GM18517 (cell line): ENCODE results near the gene SNAPC3.
A peak's percentile ranks its signal among the peaks of the same experiment; 100 is the strongest.

Experiments used
- ATAC-seq: cut with Tn5 transposase; IDR thresholded peaks from one replicate; pipeline ENCODE4 v1.9.1; 2021; ENCODE audit warnings: mild to moderate bottlenecking, moderate library complexity; ENCODE audit not compliant: unreplicated experiment

Gene SNAPC3

DNA sequence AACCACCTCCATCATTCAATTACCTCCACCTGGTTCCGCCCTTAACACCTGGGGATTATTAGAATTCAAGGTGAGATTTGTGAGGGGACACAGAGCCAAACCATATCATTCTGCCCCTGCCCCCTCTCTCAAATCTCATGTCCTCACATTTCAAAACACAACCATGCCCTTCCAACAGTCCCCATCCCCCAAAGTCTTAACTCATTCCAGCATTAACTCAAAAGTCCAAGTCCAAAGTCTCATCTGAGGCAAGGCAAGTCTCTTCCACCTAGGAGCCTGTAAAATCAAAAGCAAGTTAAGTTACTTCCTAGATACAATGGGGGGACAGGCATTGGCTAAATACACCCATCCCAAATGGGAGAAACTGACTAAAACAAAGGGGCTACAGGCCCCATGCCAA lies 69.3 kb downstream of the SNAPC3 start:
- ATAC-seq: no peak

DNA sequence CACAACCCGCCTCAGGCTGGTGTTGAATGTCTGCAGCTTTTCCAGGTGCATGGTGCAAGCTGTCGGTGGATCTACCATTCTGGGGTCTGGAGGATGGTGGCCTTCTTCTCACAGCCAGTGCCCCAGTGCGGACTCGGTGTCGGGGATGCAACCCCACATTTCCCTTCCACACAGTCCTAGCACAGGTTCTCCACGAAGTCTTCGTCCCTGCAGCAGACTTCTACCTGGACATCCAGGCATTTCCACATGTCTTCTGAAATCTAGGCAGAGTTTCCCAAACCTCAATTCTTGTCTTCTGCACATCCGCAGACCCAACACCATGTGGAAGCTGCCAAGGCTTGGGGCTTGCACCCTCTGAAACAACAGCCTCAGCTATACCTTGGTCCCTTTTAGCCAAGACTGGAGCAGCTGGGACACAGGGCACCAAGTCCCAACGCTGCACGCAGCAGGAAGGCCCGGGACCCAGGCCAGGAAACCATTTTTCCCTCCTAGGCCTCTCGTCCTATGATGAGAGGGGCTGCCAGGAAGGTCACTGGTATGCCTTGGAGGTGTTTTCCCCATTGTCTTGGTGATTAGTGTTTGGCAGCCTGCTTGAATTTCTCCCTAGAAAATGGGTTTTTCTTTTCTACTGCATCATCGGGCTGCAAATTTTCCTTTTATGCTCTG lies 69.9 kb downstream of the SNAPC3 start:
- no peak for ATAC-seq

DNA sequence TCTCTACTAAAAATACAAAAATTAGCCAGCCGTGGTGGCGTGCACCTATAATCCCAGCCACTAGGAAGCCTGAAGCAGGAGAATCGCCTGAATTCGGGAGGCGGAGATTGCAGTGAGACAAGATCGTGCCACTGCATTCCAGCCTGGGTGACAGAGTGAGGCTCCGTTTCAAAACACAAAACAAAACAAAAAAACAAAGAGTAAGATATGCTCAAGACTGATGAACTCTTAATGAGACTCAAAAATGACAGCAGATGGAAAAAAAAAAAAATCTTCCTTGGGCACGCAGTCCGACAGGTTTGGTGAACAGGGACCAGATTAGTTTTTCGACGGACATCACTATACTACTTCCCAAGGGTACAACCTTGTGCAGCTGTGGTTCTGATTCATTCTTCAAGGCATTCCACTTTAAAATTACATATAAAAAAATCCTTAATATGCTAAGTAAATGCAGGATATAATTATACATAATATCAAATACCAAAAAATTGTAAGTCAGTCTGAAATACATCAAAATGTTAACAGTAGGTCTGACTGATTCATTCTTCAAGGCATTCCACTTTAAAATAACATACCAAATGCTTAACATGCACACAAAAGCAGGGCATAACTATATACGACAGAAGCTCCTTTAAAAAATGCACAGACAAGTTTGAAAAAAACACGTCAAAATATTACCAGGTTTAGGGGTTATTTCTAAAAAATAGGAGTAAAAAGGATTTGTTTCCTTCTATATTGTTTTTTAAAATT lies 75.7 kb downstream of the SNAPC3 start:
- no peak for ATAC-seq

DNA sequence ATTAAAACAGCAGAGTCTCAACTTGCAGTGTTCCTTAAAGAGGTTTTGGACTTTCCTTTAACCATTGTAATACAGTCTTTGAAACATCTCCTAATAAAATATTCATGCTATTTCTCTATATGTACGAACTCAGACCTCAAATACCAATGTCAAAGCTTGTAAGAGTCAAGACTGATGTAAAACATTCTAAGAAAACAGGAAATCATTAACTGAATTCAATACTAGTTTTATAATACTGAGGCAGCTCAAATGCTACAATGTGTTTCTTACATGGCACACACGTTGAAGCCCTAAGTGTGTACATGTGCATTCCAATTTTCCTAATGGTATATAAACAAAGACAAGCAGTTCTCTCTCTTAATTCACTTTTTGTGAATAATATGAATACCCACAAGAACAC lies 76.5 kb downstream of the SNAPC3 start:
- ATAC-seq: no peak

DNA sequence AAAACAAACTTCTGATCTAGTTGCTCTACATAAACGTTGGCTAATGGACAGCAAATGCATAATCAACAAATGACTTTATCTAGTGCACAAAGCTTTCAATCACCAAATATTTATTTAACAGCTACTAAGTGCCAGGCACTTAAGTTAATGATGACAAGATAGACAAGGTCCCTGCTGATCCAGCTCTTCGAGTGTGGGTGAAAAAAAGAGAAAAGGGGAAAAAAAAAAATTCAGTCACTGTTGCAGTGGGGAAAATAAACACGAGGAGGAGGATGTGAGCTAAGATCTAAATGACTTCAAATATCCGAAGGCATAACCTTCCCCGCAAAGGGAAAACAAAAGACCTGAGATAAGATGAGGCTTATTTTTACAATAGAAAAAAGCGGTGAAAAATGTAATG lies 78.5 kb downstream of the SNAPC3 start:
- ATAC-seq: no peak

DNA sequence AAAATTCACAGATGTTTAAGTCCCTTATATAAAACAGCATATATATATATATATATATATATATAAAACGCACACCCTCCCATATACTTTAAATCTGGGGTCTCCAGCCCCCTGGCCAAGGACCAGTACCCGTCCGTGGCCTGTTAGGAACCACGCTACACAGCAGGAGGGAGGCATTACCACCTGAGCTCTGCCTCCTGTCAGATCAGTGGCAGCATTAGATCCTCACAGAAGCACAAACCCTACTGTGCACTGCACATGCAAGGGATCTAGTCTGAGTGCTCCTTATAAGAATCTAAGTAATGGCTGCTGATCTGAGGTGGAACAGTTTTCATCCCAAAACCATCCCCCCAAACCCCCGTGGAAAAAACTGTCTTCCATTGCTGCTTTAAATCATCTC lies 79.1 kb downstream of the SNAPC3 start:
- ATAC-seq: no peak

DNA sequence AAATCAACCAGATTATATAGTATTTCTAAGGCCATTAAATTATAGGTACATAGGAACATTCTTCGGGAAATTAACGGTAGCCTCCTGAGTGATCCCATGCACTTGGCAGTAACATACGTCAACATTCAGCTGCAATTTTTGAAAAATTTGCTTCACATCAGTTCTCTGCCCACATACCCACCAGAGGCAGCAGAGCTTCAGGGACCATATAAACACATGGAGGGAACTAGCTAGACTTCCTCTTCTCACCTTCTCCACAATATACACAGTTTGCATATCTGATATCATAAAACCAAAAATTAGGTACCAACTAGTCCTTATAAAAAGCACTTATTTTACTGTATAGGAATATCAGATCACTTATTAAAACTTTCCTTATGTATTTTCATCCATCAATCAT lies 83.2 kb downstream of the SNAPC3 start:
- ATAC-seq: no peak

DNA sequence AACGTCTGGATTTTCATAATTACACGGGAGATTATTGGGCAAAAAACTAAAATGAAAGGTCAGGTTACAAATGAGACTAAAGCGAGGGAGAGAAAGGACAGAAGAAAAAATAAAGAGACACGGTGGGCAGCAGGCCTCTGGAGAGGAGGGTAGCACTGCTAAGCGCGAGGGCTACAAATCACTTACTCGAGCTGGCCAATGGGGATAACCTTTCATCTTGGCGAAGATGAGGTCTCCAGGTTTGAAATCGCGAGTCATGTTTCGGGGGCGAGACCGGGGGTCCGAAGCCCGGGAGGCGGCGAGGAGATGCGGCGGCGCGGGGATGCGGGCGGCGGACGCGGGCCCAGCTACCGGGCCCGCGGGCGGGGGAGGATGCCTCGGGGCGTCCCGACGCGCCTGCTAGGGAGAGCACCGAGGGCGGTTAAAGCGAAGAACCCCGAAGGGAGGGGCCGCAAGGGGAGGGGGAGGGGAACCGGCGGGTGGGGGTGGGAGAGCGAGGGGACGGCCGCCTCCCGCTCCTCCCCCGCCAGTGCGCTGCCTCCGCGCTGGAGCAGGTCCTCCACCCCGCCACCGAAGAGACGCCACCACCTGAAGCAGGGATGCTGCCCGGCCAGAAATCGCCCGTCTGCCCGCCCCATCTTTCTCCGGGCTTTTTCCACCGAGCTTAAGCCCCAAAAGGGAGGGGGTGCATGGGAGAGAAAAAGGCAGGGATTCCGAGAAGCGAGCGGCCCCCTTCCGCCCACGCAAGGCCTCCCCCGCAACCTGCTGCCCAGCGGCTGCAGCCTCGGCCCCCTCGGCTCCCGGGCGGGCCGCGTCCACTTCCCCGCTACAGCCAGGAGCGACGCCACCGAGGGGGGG lies 87.5 kb downstream of the SNAPC3 start:
- peak; percentile 28 for ATAC-seq

DNA sequence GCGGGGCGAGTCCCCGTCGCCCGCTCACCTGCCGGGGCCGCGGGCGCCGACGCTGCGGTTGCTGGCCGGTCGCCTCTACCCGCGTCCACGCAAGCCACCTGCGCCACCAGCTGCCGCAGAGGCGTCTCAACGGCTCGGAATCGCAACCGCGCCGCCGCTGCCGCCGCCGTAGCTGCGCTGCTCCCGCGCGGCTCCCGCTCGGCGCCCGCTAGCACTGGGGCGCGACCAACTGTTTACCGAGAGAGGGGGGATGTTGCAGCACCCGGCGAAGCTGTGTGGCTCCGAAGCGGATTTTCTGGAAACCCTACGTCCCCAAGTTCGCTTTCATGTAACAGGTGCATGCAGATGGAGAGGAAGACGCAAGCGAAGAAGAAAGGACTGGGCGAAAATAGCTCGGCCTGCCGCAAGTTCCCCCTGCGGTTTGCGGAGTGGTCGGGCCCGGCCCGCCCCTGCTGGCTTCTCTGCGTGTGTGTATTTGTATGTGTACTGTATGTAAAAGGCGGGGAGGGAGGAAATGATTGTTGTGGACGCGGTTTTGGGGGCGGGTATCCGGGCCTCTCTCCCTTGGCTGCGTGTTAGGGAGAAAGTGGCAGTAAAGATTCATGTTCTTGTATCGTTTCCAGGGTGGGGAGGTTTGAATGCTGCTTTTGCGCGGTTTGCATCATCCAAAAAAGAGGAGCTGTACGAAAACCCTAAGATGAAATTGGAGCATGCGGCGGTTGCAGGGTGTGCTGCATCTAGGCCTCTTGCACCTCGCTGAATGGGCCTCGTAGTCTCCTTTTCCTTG lies 88.3 kb downstream of the SNAPC3 start, which contains the start of gene PSIP1:
Gene PSIP1 (minus strand): TSS at position 182 of the 787 bp plus-strand sequence. CDS start 782 bp downstream, outside the sequence.
- ATAC-seq: peak; percentile 81
